ENCODE data around the gene TLR5.

GRCh38 chr1:223175633-223176032, 32.6 kb upstream of the TLR5 start:
- TF ChIP-seq TOX (CRISPR knock-in tag; IDR thresholded peaks at IDR 0.05; ENCODE audit: borderline replicate concordance) (no peak), ARNTL (CRISPR knock-in tag; IDR thresholded peaks at IDR 0.05; ENCODE audit: borderline replicate concordance, low read depth) (no peak), TSHZ2 (CRISPR knock-in tag; IDR thresholded peaks at IDR 0.05) (no peak), ZC3H10 (CRISPR knock-in tag; IDR thresholded peaks at IDR 0.05) (no peak)
